WTC11 (cell line): ENCODE measurements around the gene FMN2.

Experiments
- ATF1 ChIP-seq: sonication (generic); formaldehyde crosslinking; IDR thresholded peaks from 2 replicates; pipeline ENCODE4 v1.8.1; 2023; ENCODE audit warnings: mild to moderate bottlenecking, moderate library complexity, missing genetic modification reagents
- CTCF ChIP-seq: fragments of 200-600 bp; IDR thresholded peaks from 2 replicates; pipeline ENCODE4 v1.8.0; 2022; ENCODE audit warnings: antibody characterized with exemption
- FOXJ3 ChIP-seq: sonication (generic); formaldehyde crosslinking; IDR thresholded peaks from 2 replicates; pipeline ENCODE4 v1.9.0; 2021; ENCODE audit warnings: missing genetic modification reagents, mild to moderate bottlenecking, borderline replicate concordance
- MAX ChIP-seq: sonication (generic); formaldehyde crosslinking; IDR thresholded peaks from 2 replicates; pipeline ENCODE4 v1.8.0; 2022; ENCODE audit warnings: mild to moderate bottlenecking, missing genetic modification reagents
- TEAD4 ChIP-seq: sonication (generic); formaldehyde crosslinking; IDR thresholded peaks from 2 replicates; pipeline ENCODE4 v1.8.0; 2022; ENCODE audit warnings: mild to moderate bottlenecking, missing genetic modification reagents
- ZNF263 ChIP-seq: sonication (generic); formaldehyde crosslinking; IDR thresholded peaks from 2 replicates; pipeline ENCODE4 v1.8.1; 2022; ENCODE audit warnings: low read depth, mild to moderate bottlenecking, moderate library complexity, missing genetic modification reagents

GRCh38 chr1:240464099-240464498 lies 372.4 kb downstream of the FMN2 start:
- TF ChIP-seq ZNF263 (CRISPR knock-in tag) (no peak), MAX (CRISPR knock-in tag) (no peak), CTCF (no peak), FOXJ3 (CRISPR knock-in tag) (no peak), TEAD4 (CRISPR knock-in tag) (no peak), ATF1 (CRISPR knock-in tag) (no peak)
